OCI-LY1 (cell line): ENCODE data around the gene CST3.

Experiments
- EZH2 ChIP-seq: fragments of 200-600 bp; sonication (generic), shearing (Covaris generic); IDR thresholded peaks from 2 replicates; pipeline ENCODE4 v1.8.0; 2017; ENCODE audit warnings: borderline replicate concordance, mixed run types, mild to moderate bottlenecking, antibody characterized with exemption, low read length, moderate library complexity, mixed read lengths
- TF ChIP-seq, protein P1 (sequence below): fragments of 200-600 bp; sonication (generic), shearing (Covaris generic); IDR thresholded peaks from 2 replicates; pipeline ENCODE4 v1.5.1; 2017; ENCODE audit warnings: mild to moderate bottlenecking, antibody characterized with exemption, low read length, moderate library complexity, mixed read lengths

DNA sequence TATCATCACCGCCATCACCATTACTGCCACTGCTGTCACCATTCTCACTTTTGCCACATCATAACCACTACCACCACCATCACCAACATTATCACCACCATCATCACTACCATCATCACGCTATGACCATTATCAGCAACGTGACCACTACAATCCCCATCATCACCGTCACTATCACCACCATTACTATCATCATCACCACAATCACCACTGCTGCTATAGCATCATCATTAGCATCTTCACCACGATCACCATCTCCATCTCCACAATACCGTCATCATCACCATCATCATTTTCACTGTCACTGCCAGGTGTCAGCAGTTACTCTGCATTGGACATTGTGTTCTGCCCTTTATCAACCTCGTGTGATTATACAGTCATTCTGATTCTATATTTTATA is 32.1 kb upstream of the CST3 start:
- TF ChIP-seq, protein P1, sequence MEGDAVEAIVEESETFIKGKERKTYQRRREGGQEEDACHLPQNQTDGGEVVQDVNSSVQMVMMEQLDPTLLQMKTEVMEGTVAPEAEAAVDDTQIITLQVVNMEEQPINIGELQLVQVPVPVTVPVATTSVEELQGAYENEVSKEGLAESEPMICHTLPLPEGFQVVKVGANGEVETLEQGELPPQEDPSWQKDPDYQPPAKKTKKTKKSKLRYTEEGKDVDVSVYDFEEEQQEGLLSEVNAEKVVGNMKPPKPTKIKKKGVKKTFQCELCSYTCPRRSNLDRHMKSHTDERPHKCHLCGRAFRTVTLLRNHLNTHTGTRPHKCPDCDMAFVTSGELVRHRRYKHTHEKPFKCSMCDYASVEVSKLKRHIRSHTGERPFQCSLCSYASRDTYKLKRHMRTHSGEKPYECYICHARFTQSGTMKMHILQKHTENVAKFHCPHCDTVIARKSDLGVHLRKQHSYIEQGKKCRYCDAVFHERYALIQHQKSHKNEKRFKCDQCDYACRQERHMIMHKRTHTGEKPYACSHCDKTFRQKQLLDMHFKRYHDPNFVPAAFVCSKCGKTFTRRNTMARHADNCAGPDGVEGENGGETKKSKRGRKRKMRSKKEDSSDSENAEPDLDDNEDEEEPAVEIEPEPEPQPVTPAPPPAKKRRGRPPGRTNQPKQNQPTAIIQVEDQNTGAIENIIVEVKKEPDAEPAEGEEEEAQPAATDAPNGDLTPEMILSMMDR, result no peak
- no peak for TF ChIP-seq EZH2
